Umbilical cord (tissue), 2 donors: ENCODE data around the gene VDR. TPM values are rescaled to one million over a fixed set of nuclear protein-coding genes. Genes with fewer than 3 reads are reported as not detected.
A peak's percentile ranks its signal among the peaks of the same experiment; 100 is the strongest.
"Not testable (repeated sequence)": the region's sequence is repeated elsewhere in the genome, so short reads cannot be mapped to it uniquely, and the experiment has no call there.

Experiments used
- DNase-seq: peaks from one replicate; pipeline ENCODE4 v3.0.0-alpha.2; 2015; ENCODE audit warnings: low spot score
- total RNA-seq: library from RNA; depleted of rRNA; stranded (reverse); fragments of >200 nt; gene quantifications from one replicate; pipeline ENCODE4 v1.2.3, GENCODE V29; 2014; ENCODE audit warnings: low replicate concordance; ENCODE audit not compliant: insufficient read depth

Gene VDR
- total RNA-seq, 1 donor from 2014 or later: 4.1 TPM

GRCh38 chr12:47828976-47829482 is 75.8 kb downstream of the VDR start:
- peak; percentile 91 for DNase-seq

- no peak for DNase-seq
These were observed 76.5 kb downstream of the VDR start for GRCh38 chr12:47828008-47828975.

GRCh38 chr12:47825173-47825639 is 79.6 kb downstream of the VDR start:
- peak; percentile 65 for DNase-seq

- no peak for DNase-seq
These were observed 80.2 kb downstream of the VDR start for GRCh38 chr12:47824635-47825034.

- DNase-seq: no peak
These were observed 80.6 kb downstream of the VDR start for GRCh38 chr12:47824198-47824597.

- DNase-seq: no peak
These were observed 81.2 kb downstream of the VDR start for GRCh38 chr12:47823422-47824086.

- DNase-seq: no peak
These were observed 81.9 kb downstream of the VDR start for GRCh38 chr12:47822863-47823262.

- DNase-seq: no peak
These were observed 82.4 kb downstream of the VDR start for GRCh38 chr12:47822401-47822800.

- no peak for DNase-seq
These were observed 83.5 kb downstream of the VDR start for GRCh38 chr12:47821346-47821706.

GRCh38 chr12:47820631-47821345 is 84.0 kb downstream of the VDR start:
- peak; percentile 99 for DNase-seq

- peak; percentile 88 for DNase-seq
These were observed 84.7 kb downstream of the VDR start, which contains the start of gene HDAC7 for GRCh38 chr12:47819896-47820630. Gene HDAC7, minus strand, starts transcription at chr12:47819903. Its CDS starts 118 bp downstream, at chr12:47819785.

- DNase-seq: peak; percentile 57
These were observed 85.5 kb downstream of the VDR start for GRCh38 chr12:47819138-47819895.

- no peak for DNase-seq
These were observed 86.2 kb downstream of the VDR start for GRCh38 chr12:47818467-47819137.

GRCh38 chr12:47818007-47818376 is 86.8 kb downstream of the VDR start:
- no peak for DNase-seq

GRCh38 chr12:47817272-47818006 is 87.4 kb downstream of the VDR start:
- DNase-seq: no peak

GRCh38 chr12:47816403-47817271 is 88.2 kb downstream of the VDR start:
- no peak for DNase-seq

GRCh38 chr12:47815447-47815846 is 89.3 kb downstream of the VDR start:
- DNase-seq: not testable (repeated sequence)
